Naive thymus-derived CD4-positive, alpha-beta T cell (primary cell): ENCODE data around the gene AP1B1. TPM values are rescaled to one million over a fixed set of nuclear protein-coding genes. Genes with fewer than 3 reads are reported as not detected.

Experiments
- ATAC-seq: fragments of 150-1000 bp; cut with Tn5 transposase; 2 replicates; pipeline ENCODE4 v1.10.0; 2021; ENCODE audit warnings: mild to moderate bottlenecking, moderate library complexity
- CTCF ChIA-PET: fragments of 350-600 bp; sonication (Branson Sonifier 250); formaldehyde crosslinking; loops from one replicate; lab custom pipeline; 2021; ENCODE audit warnings: antibody characterized with exemption; lab: Charles Lee
- POLR2A ChIA-PET: fragments of 350-600 bp; sonication (Branson Sonifier 250); formaldehyde crosslinking; loops from one replicate; lab custom pipeline; 2021; ENCODE audit warnings: antibody characterized with exemption, inconsistent platforms; lab: Charles Lee
- DNase-seq, 9 donors: peaks; one replicate each; pipeline versions ENCODE4 v3.0.0 to v3.0.0-alpha.2; 2020 to 2022; ENCODE audit warnings: mixed read lengths in 1 of 9
- H3K27ac ChIP-seq: one replicate; pipeline ENCODE4 v1.7.0; 2013; ENCODE audit warnings: mild to moderate bottlenecking, low read depth, low read length, moderate library complexity
- H3K27me3 ChIP-seq, 2 donors: one replicate each; pipeline ENCODE4 v1.7.0; 2013; ENCODE audit warnings: low read length in 2 of 2, mild to moderate bottlenecking in 2 of 2, moderate library complexity in 2 of 2; ENCODE audit not compliant: control insufficient read depth in 2 of 2, insufficient read depth in 2 of 2
- H3K36me3 ChIP-seq, 3 experiments: 1 replicate in 2 of 3; 2 replicates in 1 of 3; pipeline ENCODE4 v1.7.0; 2013; ENCODE audit warnings: low read length in 3 of 3, mild to moderate bottlenecking in 3 of 3, moderate library complexity in 1 of 3; ENCODE audit not compliant: insufficient read depth in 3 of 3, control insufficient read depth in 2 of 3
- H3K4me1 ChIP-seq, 2 donors: one replicate each; pipeline ENCODE4 v1.7.0; 2013; ENCODE audit warnings: low read length in 2 of 2, mild to moderate bottlenecking in 2 of 2, moderate library complexity in 1 of 2; ENCODE audit not compliant: control insufficient read depth in 2 of 2, insufficient read depth in 2 of 2
- H3K4me3 ChIP-seq: 2 replicates; pipeline ENCODE4 v1.7.0; 2013; ENCODE audit warnings: mild to moderate bottlenecking, low read length
- H3K9me3 ChIP-seq, 3 experiments: 1 replicate in 2 of 3; 2 replicates in 1 of 3; pipeline ENCODE4 v1.7.0; 2013; ENCODE audit warnings: low read length in 3 of 3; ENCODE audit not compliant: control insufficient read depth in 2 of 3
- H3K27ac Mint-ChIP-seq, 9 donors: one replicate each; pipeline ENCODE4 v1.8.0; 2020 to 2022; ENCODE audit warnings: mixed read lengths in 9 of 9, mild to moderate bottlenecking in 8 of 9, moderate library complexity in 5 of 9, inconsistent platforms in 2 of 9
- H3K27me3 Mint-ChIP-seq, 5 donors: one replicate each; pipeline ENCODE4 v1.8.0; 2021 to 2022; ENCODE audit warnings: mixed read lengths in 5 of 5, mild to moderate bottlenecking in 1 of 5
- H3K36me3 Mint-ChIP-seq, 5 donors: one replicate each; pipeline ENCODE4 v1.8.0; 2020 to 2022; ENCODE audit warnings: mixed read lengths in 5 of 5, mild to moderate bottlenecking in 3 of 5, inconsistent platforms in 1 of 5
- H3K4me1 Mint-ChIP-seq, 7 donors: one replicate each; pipeline ENCODE4 v1.8.0; 2020 to 2022; ENCODE audit warnings: mixed read lengths in 7 of 7, mild to moderate bottlenecking in 3 of 7, inconsistent platforms in 1 of 7
- H3K4me3 Mint-ChIP-seq, 10 donors: one replicate each; pipeline ENCODE4 v1.8.0; 2020 to 2022; ENCODE audit warnings: mild to moderate bottlenecking in 10 of 10, mixed read lengths in 10 of 10, moderate library complexity in 6 of 10, inconsistent platforms in 2 of 10
- H3K9me3 Mint-ChIP-seq, 11 donors: one replicate each; pipeline ENCODE4 v1.8.0; 2020 to 2022; ENCODE audit warnings: mixed read lengths in 11 of 11, mild to moderate bottlenecking in 4 of 11, inconsistent platforms in 1 of 11, moderate library complexity in 1 of 11
- intact Hi-C, 2 donors: fragments of 100-400 bp; cut with micrococcal nuclease; formaldehyde crosslinking; loops; one replicate each; pipeline ENCODE4 v1.15.1; 2023
- polyA plus RNA-seq, 2 donors: library from polyadenylated mRNA; unstranded; fragments of 300-500 nt; fragmentation: Illumina TruSeq; gene quantifications; one replicate each; pipeline ENCODE4 v1.2.3, GENCODE V29; 2021
- total RNA-seq, 6 experiments: library from RNA in 5 of 6; stranded (reverse) in 5 of 6; gene quantifications; 1 replicate in 5 of 6; 2 replicates in 1 of 6; pipeline ENCODE4 v1.2.3 and lab custom pipeline; 2021 to 2026

The AP1B1 gene
- total and polyA plus RNA-seq, 7 experiments from 2014 or later = 15.0 to 77.7 (median 38.9) TPM

GRCh38 chr22:29328566-29329500 is 59.5 kb downstream of the AP1B1 start:
- no peaks in the 10 kb centered on the region for H3K9me3 ChIP-seq
- no peak for DNase-seq
- no peak overlapping the region for H3K4me3 ChIP-seq
- H3K36me3 Mint-ChIP-seq = peaks cover 0 to 8% (median 0%) of the 10 kb centered on the region in 5 donors
- ChIA-PET CTCF (no interaction called here), POLR2A (no interaction called here)
- H3K4me1 ChIP-seq = no peaks in the 10 kb centered on the region
- H3K4me3 Mint-ChIP-seq = no peak overlapping the region
- no peak overlapping the region for H3K27ac ChIP-seq
- no peak for ATAC-seq
- H3K36me3 ChIP-seq = peaks cover 0 to 75% (median 0%) of the 10 kb centered on the region in 3 experiments
- intact Hi-C loops = no loop called here
- peaks cover 0 to 1% (median 0%) of the 10 kb centered on the region in 11 donors for H3K9me3 Mint-ChIP-seq
- H3K27me3 Mint-ChIP-seq = no peaks in the 10 kb centered on the region
- peaks cover 0 to 3% (median 0%) of the 10 kb centered on the region in 7 donors for H3K4me1 Mint-ChIP-seq
- no peak overlapping the region for H3K27ac Mint-ChIP-seq
- no peaks in the 10 kb centered on the region for H3K27me3 ChIP-seq

- Histone ChIP-seq H3K4me3 (no peak overlapping the region), H3K9me3 (no peaks in the 10 kb centered on the region), H3K4me1 (no peaks in the 10 kb centered on the region), H3K36me3 (peaks cover 0 to 67% (median 0%) of the 10 kb centered on the region in 3 experiments), H3K27me3 (no peaks in the 10 kb centered on the region), H3K27ac (no peak overlapping the region)
- Mint-ChIP-seq H3K27me3 (no peaks in the 10 kb centered on the region), H3K4me1 (peaks cover 0 to 7% (median 0%) of the 10 kb centered on the region in 7 donors), H3K4me3 (no peak overlapping the region), H3K9me3 (peaks cover 0 to 1% (median 0%) of the 10 kb centered on the region in 11 donors), H3K27ac (no peak overlapping the region), H3K36me3 (peaks cover 0 to 8% (median 0%) of the 10 kb centered on the region in 5 donors)
- DNase-seq = no peak
- ChIA-PET CTCF (no interaction called here), POLR2A (no interaction called here)
- intact Hi-C loops = no loop called here
- ATAC-seq = no peak
Measured at GRCh38 chr22:29328055-29328454, 60.3 kb downstream of the AP1B1 start.

DNA sequence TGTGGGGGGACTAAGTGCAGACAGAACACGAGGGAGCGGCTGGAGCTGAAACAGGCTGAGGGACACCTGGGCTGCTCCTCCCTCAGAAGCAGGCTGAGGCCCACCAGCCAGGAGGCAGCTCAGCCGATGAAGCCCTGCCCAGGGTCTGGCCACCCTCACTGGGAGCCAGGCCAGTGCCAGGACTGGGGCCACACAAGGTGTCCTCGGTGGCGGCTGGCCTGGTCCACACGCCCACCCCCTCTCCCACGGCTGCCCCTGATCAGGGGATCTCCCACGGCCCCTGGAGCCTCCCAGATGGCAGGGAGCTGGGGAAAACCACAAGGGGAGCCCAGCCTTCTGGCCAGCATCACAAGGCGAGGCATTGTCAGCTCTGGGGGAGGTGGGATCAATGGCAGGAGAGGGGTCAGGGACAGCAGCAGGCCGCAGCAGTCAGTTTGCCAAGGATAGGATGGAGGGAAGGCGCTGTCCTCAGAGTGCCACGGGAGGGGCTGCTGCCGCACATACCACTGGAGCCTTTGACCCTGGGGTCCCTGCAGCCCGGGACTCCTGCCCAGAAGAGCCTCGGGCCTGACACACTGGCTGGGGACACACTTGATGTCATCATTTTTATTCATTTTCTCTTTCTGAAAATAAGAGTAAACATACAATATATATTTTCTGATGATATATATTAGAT is 61.1 kb downstream of the AP1B1 start:
- Histone ChIP-seq H3K9me3 (no peaks in the 10 kb centered on the region), H3K4me3 (no peak overlapping the region), H3K27ac (no peak overlapping the region), H3K27me3 (no peaks in the 10 kb centered on the region), H3K4me1 (no peaks in the 10 kb centered on the region), H3K36me3 (peaks cover 0 to 59% (median 0%) of the 10 kb centered on the region in 3 experiments)
- ATAC-seq = no peak
- peaks cover 0 to 8% (median 0%) of the 10 kb centered on the region in 5 donors for H3K36me3 Mint-ChIP-seq
- no peaks in the 10 kb centered on the region for H3K27me3 Mint-ChIP-seq
- DNase-seq = no peak
- ChIA-PET POLR2A (no interaction called here), CTCF (no interaction called here)
- H3K4me3 Mint-ChIP-seq = no peak overlapping the region
- H3K27ac Mint-ChIP-seq = no peak overlapping the region
- peaks cover 0 to 7% (median 0%) of the 10 kb centered on the region in 7 donors for H3K4me1 Mint-ChIP-seq
- intact Hi-C loops = no loop called here
- peaks cover 0 to 1% (median 0%) of the 10 kb centered on the region in 11 donors for H3K9me3 Mint-ChIP-seq

- Mint-ChIP-seq H3K27ac (peak overlapping the region in 2 of 9 donors; percentile 14 to 17), H3K36me3 (peaks cover 0 to 8% (median 0%) of the 10 kb centered on the region in 5 donors), H3K4me3 (no peak overlapping the region), H3K9me3 (no peaks in the 10 kb centered on the region), H3K27me3 (no peaks in the 10 kb centered on the region), H3K4me1 (peaks cover 0 to 7% (median 0%) of the 10 kb centered on the region in 7 donors)
- Histone ChIP-seq H3K9me3 (no peaks in the 10 kb centered on the region), H3K4me3 (no peak overlapping the region), H3K4me1 (no peaks in the 10 kb centered on the region), H3K27me3 (no peaks in the 10 kb centered on the region), H3K27ac (no peak overlapping the region), H3K36me3 (peaks cover 0 to 52% (median 0%) of the 10 kb centered on the region in 3 experiments)
- no peak for DNase-seq
- no peak for ATAC-seq
- CTCF ChIA-PET = no interaction called here
- POLR2A ChIA-PET = no interaction called here
- intact Hi-C loops = no loop called here
Measured at GRCh38 chr22:29326481-29326880, 61.9 kb downstream of the AP1B1 start.

DNA sequence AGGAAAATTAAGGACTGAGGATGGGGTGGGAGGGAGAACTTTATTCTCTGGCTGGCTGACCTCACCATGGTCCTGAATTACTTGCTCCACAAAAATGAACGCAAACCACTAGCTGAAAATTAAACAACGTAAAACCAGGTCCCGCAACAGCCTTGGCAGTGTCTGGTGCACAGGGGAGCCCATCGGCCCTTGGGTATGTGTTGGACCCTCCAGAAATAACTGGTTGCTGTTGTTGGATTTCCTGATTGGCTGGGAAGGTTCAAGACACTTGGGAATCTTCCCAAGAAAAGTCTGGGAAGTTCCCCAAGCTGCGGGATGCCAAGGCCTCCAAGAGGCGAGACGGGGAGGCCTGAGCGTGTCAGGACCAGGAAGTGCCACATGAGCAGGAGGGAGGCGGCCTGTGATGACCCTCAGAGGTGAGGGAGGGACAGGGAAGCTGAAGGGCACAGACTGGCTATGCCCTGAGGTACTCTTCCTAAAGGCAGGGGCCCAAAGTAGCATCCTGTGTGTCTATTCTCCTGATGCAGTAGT is 62.5 kb downstream of the AP1B1 start:
- Histone ChIP-seq H3K27ac (no peak overlapping the region), H3K36me3 (peaks cover 0 to 46% (median 0%) of the 10 kb centered on the region in 3 experiments), H3K27me3 (no peaks in the 10 kb centered on the region), H3K4me1 (no peaks in the 10 kb centered on the region), H3K9me3 (no peaks in the 10 kb centered on the region), H3K4me3 (no peak overlapping the region)
- intact Hi-C loops = no loop called here
- POLR2A ChIA-PET = no interaction called here
- Mint-ChIP-seq H3K27me3 (no peaks in the 10 kb centered on the region), H3K9me3 (no peaks in the 10 kb centered on the region), H3K4me3 (no peak overlapping the region), H3K36me3 (peaks cover 0 to 8% (median 0%) of the 10 kb centered on the region in 5 donors), H3K4me1 (peaks cover 0 to 7% (median 0%) of the 10 kb centered on the region in 7 donors), H3K27ac (no peak overlapping the region)
- no peak for ATAC-seq
- DNase-seq = no peak
- CTCF ChIA-PET = no interaction called here

DNA sequence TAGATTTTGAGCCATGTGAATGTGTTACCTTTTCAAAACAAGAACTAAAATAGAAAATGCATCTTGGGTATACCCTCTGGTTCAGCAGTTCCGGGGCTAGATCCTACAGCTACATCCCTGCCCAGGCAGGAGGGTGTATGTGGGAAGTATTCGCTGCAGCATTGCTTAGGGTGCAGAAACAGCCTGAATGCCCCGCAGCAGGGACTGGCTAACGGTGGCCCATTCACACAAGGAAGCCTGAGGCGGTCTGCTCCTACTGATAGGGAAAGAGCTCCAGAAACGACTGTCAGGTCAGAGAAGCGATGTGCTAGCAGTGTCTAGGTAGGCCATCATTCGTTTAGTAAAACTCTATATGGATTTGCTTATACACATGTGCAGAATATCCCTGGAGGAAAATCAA is 63.0 kb downstream of the AP1B1 start:
- CTCF ChIA-PET = no interaction called here
- no peak overlapping the region for H3K27ac Mint-ChIP-seq
- no peak overlapping the region for H3K4me3 Mint-ChIP-seq
- Histone ChIP-seq H3K4me1 (no peaks in the 10 kb centered on the region), H3K9me3 (no peaks in the 10 kb centered on the region), H3K27me3 (no peaks in the 10 kb centered on the region), H3K4me3 (no peak overlapping the region), H3K27ac (no peak overlapping the region), H3K36me3 (peaks cover 0 to 41% (median 0%) of the 10 kb centered on the region in 3 experiments)
- peaks cover 0 to 8% (median 0%) of the 10 kb centered on the region in 5 donors for H3K36me3 Mint-ChIP-seq
- DNase-seq (no peak), ATAC-seq (no peak)
- POLR2A ChIA-PET = no interaction called here
- no peaks in the 10 kb centered on the region for H3K27me3 Mint-ChIP-seq
- H3K9me3 Mint-ChIP-seq = no peaks in the 10 kb centered on the region
- H3K4me1 Mint-ChIP-seq = peaks cover 0 to 7% (median 0%) of the 10 kb centered on the region in 7 donors
- intact Hi-C loops = no loop called here
